HepG2 (cell line): ENCODE results near the gene FUOM. TPM values are rescaled to one million over a fixed set of nuclear protein-coding genes. Genes with fewer than 3 reads are reported as not detected.

Experiments
- CCDC6 ChIP-seq: sonication (generic); formaldehyde crosslinking; IDR thresholded peaks from 2 replicates; pipeline ENCODE4 v1.8.1; 2022; ENCODE audit warnings: mild to moderate bottlenecking, missing genetic modification reagents, moderate library complexity
- DNMT3B ChIP-seq: conservative IDR thresholded peaks from 2 replicates; pipeline ENCODE4 v1.6.1; 2016; ENCODE audit warnings: missing biosample characterization, control low read depth
- ETS1 ChIP-seq: sonication (generic); formaldehyde crosslinking; IDR thresholded peaks from 2 replicates; pipeline ENCODE4 v1.4.0; 2020; ENCODE audit warnings: missing genetic modification reagents
- GATAD1 ChIP-seq: IDR thresholded peaks from 2 replicates; pipeline ENCODE4 v1.6.1; 2016; ENCODE audit warnings: missing genetic modification reagents, missing compliant biosample characterization
- MYPOP ChIP-seq: sonication (generic); formaldehyde crosslinking; IDR thresholded peaks from 2 replicates; pipeline ENCODE4 v1.8.1; 2023; ENCODE audit warnings: mild to moderate bottlenecking, moderate library complexity, missing genetic modification reagents
- NFE2 ChIP-seq: sonication (generic); formaldehyde crosslinking; IDR thresholded peaks from 2 replicates; pipeline ENCODE4 v1.4.0; 2020; ENCODE audit warnings: missing genetic modification reagents
- NFE2L1 ChIP-seq: sonication (generic); formaldehyde crosslinking; IDR thresholded peaks from 2 replicates; pipeline ENCODE4 v1.4.0; 2020; ENCODE audit warnings: missing genetic modification reagents, mild to moderate bottlenecking, borderline replicate concordance
- NFKBIZ ChIP-seq: IDR thresholded peaks from 2 replicates; pipeline ENCODE4 v1.6.1; 2018; ENCODE audit warnings: missing genetic modification reagents, missing compliant biosample characterization
- NKX3-1 ChIP-seq: sonication (generic); formaldehyde crosslinking; IDR thresholded peaks from 2 replicates; pipeline ENCODE4 v1.5.0; 2020; ENCODE audit warnings: missing genetic modification reagents
- REST ChIP-seq, 2 experiments: IDR thresholded peaks; 2 replicates each; pipeline ENCODE4 v1.6.1; 2011 to 2012; ENCODE audit warnings: low read length in 2 of 2, borderline replicate concordance in 1 of 2, low read depth in 1 of 2, mild to moderate bottlenecking in 1 of 2, moderate library complexity in 1 of 2
- STAT5B ChIP-seq: sonication (generic); formaldehyde crosslinking; IDR thresholded peaks from 2 replicates; pipeline ENCODE4 v1.4.0; 2020; ENCODE audit warnings: missing genetic modification reagents
- TRIM24 ChIP-seq: sonication (generic); formaldehyde crosslinking; IDR thresholded peaks from 2 replicates; pipeline ENCODE4 v1.8.0; 2022; ENCODE audit warnings: mild to moderate bottlenecking, missing genetic modification reagents
- ZMYM3 ChIP-seq: sonication (generic); formaldehyde crosslinking; IDR thresholded peaks from 2 replicates; pipeline ENCODE4 v1.5.1; 2020; ENCODE audit warnings: mild to moderate bottlenecking, missing genetic modification reagents
- ZNF230 ChIP-seq: sonication (generic); formaldehyde crosslinking; IDR thresholded peaks from 2 replicates; pipeline ENCODE4 v1.4.0; 2020; ENCODE audit warnings: mild to moderate bottlenecking, missing genetic modification reagents
- ZNF710 ChIP-seq: sonication (generic); formaldehyde crosslinking; IDR thresholded peaks from 2 replicates; pipeline ENCODE4 v1.5.0; 2020; ENCODE audit warnings: mild to moderate bottlenecking, missing genetic modification reagents, borderline replicate concordance
- ZNF724P ChIP-seq: sonication (generic); formaldehyde crosslinking; IDR thresholded peaks from 2 replicates; pipeline ENCODE4 v1.8.0; 2022; ENCODE audit warnings: missing genetic modification reagents, borderline replicate concordance
- ZNF878 ChIP-seq: sonication (generic); formaldehyde crosslinking; IDR thresholded peaks from 2 replicates; pipeline ENCODE4 v1.8.1; 2023; ENCODE audit warnings: mild to moderate bottlenecking, missing genetic modification reagents, moderate library complexity
- ZXDC ChIP-seq: sonication (generic); formaldehyde crosslinking; IDR thresholded peaks from 2 replicates; pipeline ENCODE4 v1.5.0; 2020; ENCODE audit warnings: mild to moderate bottlenecking, missing genetic modification reagents
- polyA plus RNA-seq, 8 experiments: library from polyadenylated mRNA; depleted of rRNA in 3 of 8; stranded (reverse) in 7 of 8; unstranded in 1 of 8; fragments of >200 nt; fragmentation: Illumina TruSeq in 4 of 8; extraction: Trizol in 4 of 8; gene quantifications; 2 replicates each; pipeline versions ENCODE4 v1.2.1 to v1.2.3, GENCODE V29; 2011 to 2016; ENCODE audit warnings: low read depth in 4 of 8, missing spikeins in 1 of 8, mixed read lengths in 1 of 8; ENCODE audit not compliant: insufficient read depth in 1 of 8
- total RNA-seq, 5 experiments: library from RNA; depleted of rRNA; stranded (reverse); fragments of >200 nt; fragmentation: Illumina TruSeq; extraction: Trizol; gene quantifications; 2 replicates each; pipeline ENCODE4 v1.2.3, GENCODE V29; 2016; ENCODE audit warnings: low read depth in 1 of 5

The FUOM gene
- total and polyA plus RNA-seq, 2 of the 13 experiments (the other 11 are each of a cell fraction or from before 2014, with no cell fraction given), result 27.5 to 60.4 TPM

- TF ChIP-seq ZNF710 (CRISPR knock-in tag), result no peak
- no peak for TF ChIP-seq ZNF878 (CRISPR knock-in tag)
- no peak for TF ChIP-seq ZXDC
- TF ChIP-seq ZNF724P (CRISPR knock-in tag), result peak; percentile 90; the same call in 1 of the 2 replicates
- TF ChIP-seq ZMYM3, result peak; percentile 40; the same call in 1 of the 2 replicates
- no peak; a peak in 1 of 4 replicates for TF ChIP-seq REST (IDR thresholded peaks at IDR 0.05; ENCODE audit: borderline replicate concordance in 1 of 2, low read depth in 1 of 2, low read length in 2 of 2)
- no peak for TF ChIP-seq STAT5B (CRISPR knock-in tag)
- TF ChIP-seq NKX3-1 (CRISPR knock-in tag), result 0 out of 2 replicates have a peak, but pooled peaks have one; percentile 31
- no peak for TF ChIP-seq NFE2 (CRISPR knock-in tag)
- TF ChIP-seq GATAD1, result no peak
- peak; percentile 75 for TF ChIP-seq ZNF230 (CRISPR knock-in tag)
- 0 out of 2 replicates have a peak, but pooled peaks have one; percentile 64 for TF ChIP-seq ETS1 (CRISPR knock-in tag)
- 0 out of 2 replicates have a peak, but pooled peaks have one; percentile 27 for TF ChIP-seq MYPOP (CRISPR knock-in tag)
- no peak; the same call in 1 of the 2 replicates for TF ChIP-seq TRIM24 (CRISPR knock-in tag)
- no peak for TF ChIP-seq NFE2L1 (CRISPR knock-in tag)
- TF ChIP-seq NFKBIZ (CRISPR knock-in tag), result no peak
- no peak for TF ChIP-seq CCDC6
- TF ChIP-seq DNMT3B, result no peak
Measured at GRCh38 chr10:133378251-133379096, 20.7 kb upstream of the FUOM start (continued).
